Endodermal cell (in vitro differentiated cells): ENCODE measurements around the gene OTOS. TPM values are rescaled to one million over a fixed set of nuclear protein-coding genes. Genes with fewer than 3 reads are reported as not detected.
A peak's percentile ranks its signal among the peaks of the same experiment; 100 is the strongest.

Source experiments
- DNase-seq: peaks from one replicate; pipeline ENCODE4 v3.0.0-alpha.2; 2017
- H3K27ac ChIP-seq: 2 replicates; pipeline ENCODE4 v1.5.1; 2013; ENCODE audit warnings: mild to moderate bottlenecking, low read depth, low read length, moderate library complexity
- H3K27me3 ChIP-seq: 2 replicates; pipeline ENCODE4 v1.6.1; 2013; ENCODE audit warnings: mild to moderate bottlenecking, low read length, moderate library complexity; ENCODE audit not compliant: insufficient read depth, control insufficient read depth, poor library complexity, severe bottlenecking
- H3K36me3 ChIP-seq: 2 replicates; pipeline ENCODE4 v1.7.0; 2013; ENCODE audit warnings: mild to moderate bottlenecking, low read length, moderate library complexity; ENCODE audit not compliant: control insufficient read depth, insufficient read depth
- H3K4me1 ChIP-seq: one replicate; pipeline ENCODE4 v1.7.0; 2013; ENCODE audit warnings: low read length; ENCODE audit not compliant: control insufficient read depth, insufficient read depth
- H3K4me3 ChIP-seq: 2 replicates; pipeline ENCODE4 v1.5.1; 2013; ENCODE audit warnings: mild to moderate bottlenecking, low read length, moderate library complexity
- H3K9ac ChIP-seq: 2 replicates; pipeline ENCODE4 v1.6.1; 2013; ENCODE audit warnings: mild to moderate bottlenecking, low read length, moderate library complexity; ENCODE audit not compliant: poor library complexity, severe bottlenecking; ENCODE audit errors: extremely low read depth
- H3K9me3 ChIP-seq: 2 replicates; pipeline ENCODE4 v1.6.1; 2013; ENCODE audit warnings: mild to moderate bottlenecking, low read length, moderate library complexity; ENCODE audit not compliant: control insufficient read depth
- H3K27ac Mint-ChIP-seq: 2 replicates; pipeline ENCODE4 v1.8.0; 2020; ENCODE audit warnings: mixed read lengths
- H3K27me3 Mint-ChIP-seq: 2 replicates; pipeline ENCODE4 v1.8.0; 2021; ENCODE audit warnings: mild to moderate bottlenecking, mixed read lengths; ENCODE audit not compliant: insufficient read depth
- H3K36me3 Mint-ChIP-seq: 2 replicates; pipeline ENCODE4 v1.8.0; 2020; ENCODE audit warnings: low read depth, mixed read lengths
- H3K4me1 Mint-ChIP-seq: 2 replicates; pipeline ENCODE4 v1.8.0; 2020; ENCODE audit warnings: mixed read lengths
- H3K4me3 Mint-ChIP-seq: 2 replicates; pipeline ENCODE4 v1.8.0; 2020; ENCODE audit warnings: mild to moderate bottlenecking, moderate library complexity, mixed read lengths
- H3K9me3 Mint-ChIP-seq: 2 replicates; pipeline ENCODE4 v1.8.0; 2020; ENCODE audit warnings: mild to moderate bottlenecking, mixed read lengths
- CTCF ChIP-seq: fragments of 200-600 bp; sonication (generic); conservative IDR thresholded peaks from 2 replicates; pipeline ENCODE4 v1.5.0; 2021; ENCODE audit warnings: antibody characterized with exemption, mild to moderate bottlenecking
- WGBS, 2 experiments: methylation state at CpG; one replicate each; pipeline versions ENCODE4 v1.1.5 to v1.1.7; 2013; ENCODE audit warnings: missing lambda C conversion rate in 2 of 2, mixed read lengths in 1 of 2; ENCODE audit not compliant: insufficient coverage in 1 of 2, insufficient read length in 1 of 2; 5-methylcytosine and 5-hydroxymethylcytosine counted together
- total RNA-seq, 2 donors: library from RNA; stranded (reverse); fragmentation: NEBNext Ultra II Directional in 1 of 2; extraction: Animal tissue kit (Norgen Biotek cat#: 25700) in 1 of 2; gene quantifications; 2 replicates in 1 of 2; 3 replicates in 1 of 2; pipeline ENCODE4 v1.2.1, GENCODE V29; 2021

OTOS gene
- total RNA-seq, 2 donors from 2014 or later = not detected

GRCh38 chr2:240156435-240157146, 16.1 kb upstream of the OTOS start:
- no peak overlapping the region for H3K27ac Mint-ChIP-seq
- H3K4me3 Mint-ChIP-seq = no peak overlapping the region
- H3K27ac ChIP-seq = no peak overlapping the region
- no peaks in the 10 kb centered on the region for H3K4me1 Mint-ChIP-seq
- no peaks in the 10 kb centered on the region for H3K9me3 ChIP-seq
- peaks cover 10% of the 10 kb centered on the region for H3K27me3 ChIP-seq
- no peak for DNase-seq
- H3K27me3 Mint-ChIP-seq = peaks cover 10% of the 10 kb centered on the region
- no peaks in the 10 kb centered on the region for H3K36me3 Mint-ChIP-seq
- no peaks in the 10 kb centered on the region for H3K4me1 ChIP-seq
- no peak overlapping the region for H3K4me3 ChIP-seq
- TF ChIP-seq CTCF = no peak
- no peaks in the 10 kb centered on the region for H3K36me3 ChIP-seq
- H3K9ac ChIP-seq = no peak overlapping the region
- WGBS, 2 experiments = 86 to 90% methylated on average over 18 to 29 of the region's 29 CpGs
- H3K9me3 Mint-ChIP-seq = no peaks in the 10 kb centered on the region

GRCh38 chr2:240155745-240156390, 15.4 kb upstream of the OTOS start:
- TF ChIP-seq CTCF = no peak
- DNase-seq = no peak
- Mint-ChIP-seq H3K4me1 (no peaks in the 10 kb centered on the region), H3K4me3 (no peak overlapping the region), H3K36me3 (no peaks in the 10 kb centered on the region), H3K27me3 (peaks cover 11% of the 10 kb centered on the region), H3K27ac (no peak overlapping the region), H3K9me3 (no peaks in the 10 kb centered on the region)
- Histone ChIP-seq H3K27ac (no peak overlapping the region), H3K36me3 (no peaks in the 10 kb centered on the region), H3K9ac (no peak overlapping the region), H3K4me3 (no peak overlapping the region), H3K4me1 (no peaks in the 10 kb centered on the region), H3K27me3 (peaks cover 10% of the 10 kb centered on the region), H3K9me3 (no peaks in the 10 kb centered on the region)
- WGBS, 2 experiments = 87 to 93% methylated on average over 10 to 13 of the region's 13 CpGs

- no peak for TF ChIP-seq CTCF
- H3K27ac ChIP-seq = peak overlapping the region; percentile 32
- no peaks in the 10 kb centered on the region for H3K36me3 Mint-ChIP-seq
- no peaks in the 10 kb centered on the region for H3K9me3 Mint-ChIP-seq
- no peaks in the 10 kb centered on the region for H3K4me1 ChIP-seq
- no peak overlapping the region for H3K9ac ChIP-seq
- no peak overlapping the region for H3K4me3 ChIP-seq
- H3K4me3 Mint-ChIP-seq = no peak overlapping the region
- no peaks in the 10 kb centered on the region for H3K36me3 ChIP-seq
- H3K4me1 Mint-ChIP-seq = no peaks in the 10 kb centered on the region
- peaks cover 10% of the 10 kb centered on the region for H3K27me3 ChIP-seq
- DNase-seq = no peak
- H3K27ac Mint-ChIP-seq = no peak overlapping the region
- no peaks in the 10 kb centered on the region for H3K9me3 ChIP-seq
- H3K27me3 Mint-ChIP-seq = peaks cover 11% of the 10 kb centered on the region
- WGBS, 2 experiments = 84 to 89% methylated on average over 14 to 17 of the region's 17 CpGs
These were observed 14.7 kb upstream of the OTOS start for GRCh38 chr2:240155048-240155744.
